Prostate gland (tissue), 2 donors: ENCODE results near the gene IFITM1. TPM values are rescaled to one million over a fixed set of nuclear protein-coding genes. Genes with fewer than 3 reads are reported as not detected.

Source experiments
- DNase-seq: peaks from one replicate; pipeline ENCODE4 v3.0.0-alpha.2; 2019; ENCODE audit warnings: low spot score
- H3K27ac ChIP-seq, 2 donors: fragments of 200-600 bp; sonication (generic); 2 replicates each; pipeline ENCODE4 v1.5.1; 2017 to 2019
- H3K27me3 ChIP-seq: fragments of 200-600 bp; sonication (generic); replicated peaks from 2 replicates; pipeline ENCODE4 v1.5.1; 2019; ENCODE audit not compliant: insufficient read depth
- H3K36me3 ChIP-seq, 2 donors: fragments of 200-600 bp; sonication (generic); 1 replicate in 1 of 2; 2 replicates in 1 of 2; pipeline versions ENCODE4 v1.5.1 to v1.8.1; 2017 to 2019
- H3K4me1 ChIP-seq: fragments of 200-600 bp; sonication (generic); replicated peaks from 2 replicates; pipeline ENCODE4 v1.5.1; 2019
- H3K4me3 ChIP-seq, 2 donors: fragments of 200-600 bp; sonication (generic); 2 replicates each; pipeline ENCODE4 v1.5.1; 2017 to 2019
- H3K9me3 ChIP-seq: fragments of 200-600 bp; sonication (generic); 2 replicates; pipeline ENCODE4 v1.5.1; 2017
- POLR2A ChIP-seq: fragments of 450-650 bp; IDR thresholded peaks from one replicate; pipeline ENCODE4 v1.6.1; 2016; ENCODE audit warnings: antibody characterized with exemption, mild to moderate bottlenecking
- POLR2AphosphoS5 ChIP-seq: sonication (generic); formaldehyde crosslinking; IDR thresholded peaks from one replicate; pipeline ENCODE4 v1.6.1; 2017; ENCODE audit warnings: antibody characterized with exemption
- WGBS: methylation state at CpG from one replicate; pipeline ENCODE4 v1.1.5; 2018; 5-methylcytosine and 5-hydroxymethylcytosine counted together
- intact Hi-C: fragments of 100-400 bp; cut with DNase I; formaldehyde crosslinking; loops from one replicate; pipeline ENCODE4 v1.14.2; 2022
- total RNA-seq, 2 donors: library from RNA; depleted of rRNA; stranded (reverse); fragments of >200 nt; gene quantifications; one replicate each; pipeline ENCODE4 v1.1.0, GENCODE V29; 2016
- TF ChIP-seq, protein P1 (sequence below), 4 experiments: fragments of 200-600 bp in 2 of 4; fragments of 450-650 bp in 2 of 4; sonication (generic) in 2 of 4; IDR thresholded peaks; 1 replicate in 3 of 4; 2 replicates in 1 of 4; pipeline ENCODE4 v1.5.1; 2016 to 2019; ENCODE audit warnings: antibody characterized with exemption in 4 of 4, mild to moderate bottlenecking in 2 of 4, moderate library complexity in 2 of 4

Gene IFITM1
- total RNA-seq, 2 donors from 2014 or later: 73.9 to 182 TPM

DNA sequence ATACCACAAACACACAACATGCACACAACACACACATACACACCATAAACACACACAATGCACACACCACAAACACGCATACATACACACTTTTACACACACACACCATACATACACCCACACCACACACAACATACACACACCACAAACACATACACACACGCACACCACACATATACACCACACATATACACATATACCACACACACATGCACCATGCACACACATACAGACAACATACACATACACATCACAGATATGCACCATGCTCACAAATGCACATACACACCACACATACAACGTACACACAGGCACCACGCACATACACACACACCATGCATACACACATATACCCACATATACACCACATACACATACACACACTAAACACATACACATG lies 43.7 kb downstream of the IFITM1 start:
- Histone ChIP-seq H3K36me3 (no peaks in the 10 kb centered on the region), H3K4me1 (no peaks in the 10 kb centered on the region), H3K9me3 (no peaks in the 10 kb centered on the region), H3K27me3 (no peaks in the 10 kb centered on the region), H3K4me3 (no peak overlapping the region), H3K27ac (no peak overlapping the region)
- DNase-seq: no peak
- 98% methylated on average over 4 of the region's 4 CpGs for WGBS
- intact Hi-C loops: loop anchor here (5.0 kb wide), 3 partner anchors 50 to 155 kb away; partner anchors contain the start of genes IFITM2, PSMD13 and SIRT3
- TF ChIP-seq POLR2AphosphoS5: no peak
- TF ChIP-seq, protein P1, sequence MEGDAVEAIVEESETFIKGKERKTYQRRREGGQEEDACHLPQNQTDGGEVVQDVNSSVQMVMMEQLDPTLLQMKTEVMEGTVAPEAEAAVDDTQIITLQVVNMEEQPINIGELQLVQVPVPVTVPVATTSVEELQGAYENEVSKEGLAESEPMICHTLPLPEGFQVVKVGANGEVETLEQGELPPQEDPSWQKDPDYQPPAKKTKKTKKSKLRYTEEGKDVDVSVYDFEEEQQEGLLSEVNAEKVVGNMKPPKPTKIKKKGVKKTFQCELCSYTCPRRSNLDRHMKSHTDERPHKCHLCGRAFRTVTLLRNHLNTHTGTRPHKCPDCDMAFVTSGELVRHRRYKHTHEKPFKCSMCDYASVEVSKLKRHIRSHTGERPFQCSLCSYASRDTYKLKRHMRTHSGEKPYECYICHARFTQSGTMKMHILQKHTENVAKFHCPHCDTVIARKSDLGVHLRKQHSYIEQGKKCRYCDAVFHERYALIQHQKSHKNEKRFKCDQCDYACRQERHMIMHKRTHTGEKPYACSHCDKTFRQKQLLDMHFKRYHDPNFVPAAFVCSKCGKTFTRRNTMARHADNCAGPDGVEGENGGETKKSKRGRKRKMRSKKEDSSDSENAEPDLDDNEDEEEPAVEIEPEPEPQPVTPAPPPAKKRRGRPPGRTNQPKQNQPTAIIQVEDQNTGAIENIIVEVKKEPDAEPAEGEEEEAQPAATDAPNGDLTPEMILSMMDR (IDR thresholded peaks at IDR 0.05): no peak
- TF ChIP-seq POLR2A: no peak

- DNase-seq: no peak
- WGBS: 40% methylated on average over 34 of the region's 34 CpGs
- H3K36me3 ChIP-seq: no peaks in the 10 kb centered on the region
- TF ChIP-seq POLR2AphosphoS5 (no peak), POLR2A (no peak)
- TF ChIP-seq, protein P1 (IDR thresholded peaks at IDR 0.05): no peak
- H3K27ac ChIP-seq: no peak overlapping the region
- no peaks in the 10 kb centered on the region for H3K27me3 ChIP-seq
- H3K4me1 ChIP-seq: no peaks in the 10 kb centered on the region
- intact Hi-C loops: loop anchor here (5.0 kb wide), 3 partner anchors 51 to 156 kb away; partner anchors contain the start of genes IFITM2, PSMD13 and SIRT3
- H3K4me3 ChIP-seq: no peak overlapping the region
- no peaks in the 10 kb centered on the region for H3K9me3 ChIP-seq
These were observed 44.4 kb downstream of the IFITM1 start for GRCh38 chr11:358129-358800.

DNA sequence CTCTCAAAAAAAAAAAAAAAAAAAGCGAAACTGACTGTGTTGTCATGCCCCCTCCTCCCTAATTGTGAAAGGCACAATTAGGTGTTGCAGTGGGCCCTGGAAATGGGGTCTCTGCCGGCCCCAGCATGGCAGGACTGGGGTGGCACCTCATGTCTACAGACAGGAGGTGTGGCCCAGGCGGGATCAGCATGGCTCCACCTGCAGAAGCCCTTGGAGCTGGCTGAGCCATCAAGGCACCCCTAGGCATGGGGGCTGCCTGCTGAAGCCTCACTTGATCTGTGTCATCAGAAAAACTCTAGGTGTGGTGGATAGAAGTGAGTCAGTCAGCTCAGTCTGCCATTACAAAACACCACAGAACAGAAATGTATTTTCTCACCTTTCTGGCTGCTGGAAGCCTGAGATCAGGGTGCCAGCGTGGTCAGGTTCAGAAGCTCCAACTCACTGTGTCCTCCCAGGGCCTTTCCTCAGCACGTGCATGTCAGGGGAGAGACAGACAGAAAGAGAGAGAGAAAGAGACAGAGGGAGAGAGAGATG lies 45.4 kb downstream of the IFITM1 start:
- WGBS: 79% methylated on average over 5 of the region's 5 CpGs
- DNase-seq: no peak
- no peak overlapping the region for H3K4me3 ChIP-seq
- H3K4me1 ChIP-seq: no peaks in the 10 kb centered on the region
- H3K27me3 ChIP-seq: no peaks in the 10 kb centered on the region
- no peak overlapping the region for H3K27ac ChIP-seq
- H3K9me3 ChIP-seq: no peaks in the 10 kb centered on the region
- intact Hi-C loops: loop anchor here (5.0 kb wide), 3 partner anchors 52 to 157 kb away; partner anchors contain the start of genes IFITM2, PSMD13 and SIRT3
- H3K36me3 ChIP-seq: no peaks in the 10 kb centered on the region
- TF ChIP-seq POLR2AphosphoS5: no peak
- no peak for TF ChIP-seq POLR2A
- TF ChIP-seq, protein P1 (IDR thresholded peaks at IDR 0.05): no peak

GRCh38 chr11:360326-361280 lies 46.8 kb downstream of the IFITM1 start:
- no peak for DNase-seq

More at GRCh38 chr11:360326-361280, 46.8 kb downstream of the IFITM1 start:
- intact Hi-C loops: no loop called here
- 86% methylated on average over 22 of the region's 22 CpGs for WGBS
- Histone ChIP-seq H3K27ac (no peak overlapping the region), H3K27me3 (no peaks in the 10 kb centered on the region), H3K9me3 (no peaks in the 10 kb centered on the region), H3K4me3 (no peak overlapping the region), H3K36me3 (no peaks in the 10 kb centered on the region), H3K4me1 (no peaks in the 10 kb centered on the region)
- no peak for TF ChIP-seq POLR2AphosphoS5
- TF ChIP-seq, protein P1 (IDR thresholded peaks at IDR 0.05): no peak
- no peak for TF ChIP-seq POLR2A
